Endothelial cell of hepatic sinusoid (primary cell): ENCODE results near the gene RGS9BP.
"Not testable (repeated sequence)": the region's sequence is repeated elsewhere in the genome, so short reads cannot be mapped to it uniquely, and the experiment has no call there.

ENCODE experiments used
- in situ Hi-C: cut with HindIII; loops from 2 replicates; pipeline ENCODE4 v1.10.0; 2017; ENCODE audit warnings: low sequenced_read_pairs

Gene RGS9BP

GRCh38 chr19:32671883-32672593 is 3.6 kb upstream of the RGS9BP start:
- in situ Hi-C loops = no loop called here

- in situ Hi-C loops = no loop called here
Observed at GRCh38 chr19:32672841-32673240, 2.8 kb upstream of the RGS9BP start.

GRCh38 chr19:32673573-32673972 is 2.1 kb upstream of the RGS9BP start:
- in situ Hi-C loops = no loop called here

- in situ Hi-C loops = no loop called here
Observed at GRCh38 chr19:32674153-32674930, 1.3 kb upstream of the RGS9BP start.

- in situ Hi-C loops = no loop called here
Observed at GRCh38 chr19:32674931-32675719, 523 bp upstream of the RGS9BP start, which contains the start of gene ANKRD27. TSS of gene ANKRD27 (minus strand) at chr19:32675180. CDS start at chr19:32659015, 16,165 bp downstream.

- in situ Hi-C loops = no loop called here
Observed at GRCh38 chr19:32676186-32676894, 692 bp downstream of the RGS9BP start.

- in situ Hi-C loops = no loop called here
Observed at GRCh38 chr19:32676895-32677359, 1.3 kb downstream of the RGS9BP start.

- in situ Hi-C loops = no loop called here
Observed at GRCh38 chr19:32677657-32678056, 2.0 kb downstream of the RGS9BP start.

- in situ Hi-C loops = no loop called here
Observed at GRCh38 chr19:32680986-32681385, 5.3 kb downstream of the RGS9BP start.

- in situ Hi-C loops = no loop called here
Observed at GRCh38 chr19:32682317-32682716, 6.7 kb downstream of the RGS9BP start.

- in situ Hi-C loops = no loop called here
Observed at GRCh38 chr19:32686847-32687475, 11.3 kb downstream of the RGS9BP start.

- in situ Hi-C loops = no loop called here
Observed at GRCh38 chr19:32687681-32688080, 12.0 kb downstream of the RGS9BP start.

GRCh38 chr19:32688311-32688710 is 12.7 kb downstream of the RGS9BP start:
- in situ Hi-C loops = no loop called here

GRCh38 chr19:32691291-32691951 is 15.8 kb downstream of the RGS9BP start, which contains the start of gene NUDT19:
TSS of gene NUDT19 (plus strand) at chr19:32691821. CDS start at chr19:32691961, 140 bp downstream.
- in situ Hi-C loops = no loop called here

GRCh38 chr19:32691952-32692726 is 16.5 kb downstream of the RGS9BP start:
- in situ Hi-C loops = no loop called here

GRCh38 chr19:32692727-32693061 is 17.0 kb downstream of the RGS9BP start:
- in situ Hi-C loops = no loop called here

GRCh38 chr19:32693151-32694108 is 17.8 kb downstream of the RGS9BP start:
- in situ Hi-C loops = not testable (repeated sequence)

GRCh38 chr19:32694316-32694715 is 18.7 kb downstream of the RGS9BP start:
- in situ Hi-C loops = not testable (repeated sequence)
